ENCODE data around the gene EYA3.
"Not testable (repeated sequence)": the region's sequence is repeated elsewhere in the genome, so short reads cannot be mapped to it uniquely, and the experiment has no call there.

The EYA3 gene

DNA sequence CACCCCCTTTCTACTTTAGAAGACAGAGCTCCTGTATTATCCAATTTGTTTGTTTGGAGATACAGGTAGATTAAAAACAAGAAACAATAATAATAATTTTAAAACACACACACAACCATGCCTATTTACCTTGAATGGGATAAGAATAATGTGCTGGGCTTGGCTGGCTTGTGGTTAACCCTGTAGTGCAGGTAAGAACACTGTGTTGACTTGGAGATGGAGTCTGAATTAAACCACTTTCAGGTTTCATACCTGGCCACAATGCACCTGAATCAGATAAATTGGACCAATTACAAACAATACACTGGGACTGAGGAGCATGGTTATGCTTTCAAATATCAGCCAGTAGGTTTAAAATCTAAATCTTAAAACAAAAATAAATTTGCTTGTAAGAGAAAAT is 60.8 kb downstream of the EYA3 start:
- DNase-seq (ENCODE audit: insufficient read length, low spot score) (no peak), FAIRE-seq (peak; percentile 55)
- TF ChIP-seq, protein P1, sequence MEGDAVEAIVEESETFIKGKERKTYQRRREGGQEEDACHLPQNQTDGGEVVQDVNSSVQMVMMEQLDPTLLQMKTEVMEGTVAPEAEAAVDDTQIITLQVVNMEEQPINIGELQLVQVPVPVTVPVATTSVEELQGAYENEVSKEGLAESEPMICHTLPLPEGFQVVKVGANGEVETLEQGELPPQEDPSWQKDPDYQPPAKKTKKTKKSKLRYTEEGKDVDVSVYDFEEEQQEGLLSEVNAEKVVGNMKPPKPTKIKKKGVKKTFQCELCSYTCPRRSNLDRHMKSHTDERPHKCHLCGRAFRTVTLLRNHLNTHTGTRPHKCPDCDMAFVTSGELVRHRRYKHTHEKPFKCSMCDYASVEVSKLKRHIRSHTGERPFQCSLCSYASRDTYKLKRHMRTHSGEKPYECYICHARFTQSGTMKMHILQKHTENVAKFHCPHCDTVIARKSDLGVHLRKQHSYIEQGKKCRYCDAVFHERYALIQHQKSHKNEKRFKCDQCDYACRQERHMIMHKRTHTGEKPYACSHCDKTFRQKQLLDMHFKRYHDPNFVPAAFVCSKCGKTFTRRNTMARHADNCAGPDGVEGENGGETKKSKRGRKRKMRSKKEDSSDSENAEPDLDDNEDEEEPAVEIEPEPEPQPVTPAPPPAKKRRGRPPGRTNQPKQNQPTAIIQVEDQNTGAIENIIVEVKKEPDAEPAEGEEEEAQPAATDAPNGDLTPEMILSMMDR (IDR thresholded peaks at IDR 0.05; ENCODE audit: insufficient read depth, missing control alignments): no peak

DNA sequence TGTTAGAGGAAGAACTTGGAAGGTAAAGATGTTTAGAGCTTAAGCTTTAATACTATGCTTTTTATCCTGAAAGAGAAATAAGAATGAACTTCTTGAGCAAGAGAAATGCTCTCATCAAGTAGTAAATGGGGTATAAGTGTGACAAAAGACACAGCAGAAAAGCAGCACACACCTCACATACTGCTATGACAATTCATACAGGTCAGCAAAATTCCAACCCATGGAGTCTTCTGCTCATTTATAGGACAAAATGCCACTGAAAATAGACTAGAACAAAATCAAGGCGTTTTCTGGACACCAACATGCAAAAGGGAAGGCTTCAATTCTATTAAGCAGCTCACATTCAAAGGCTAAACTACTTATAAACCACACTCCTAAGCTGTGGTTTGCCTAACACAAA is 61.2 kb downstream of the EYA3 start:
- TF ChIP-seq, protein P1 (IDR thresholded peaks at IDR 0.05; ENCODE audit: insufficient read depth, missing control alignments): no peak
- DNase-seq (ENCODE audit: insufficient read length, low spot score): no peak
- peak; percentile 77 for FAIRE-seq

DNA sequence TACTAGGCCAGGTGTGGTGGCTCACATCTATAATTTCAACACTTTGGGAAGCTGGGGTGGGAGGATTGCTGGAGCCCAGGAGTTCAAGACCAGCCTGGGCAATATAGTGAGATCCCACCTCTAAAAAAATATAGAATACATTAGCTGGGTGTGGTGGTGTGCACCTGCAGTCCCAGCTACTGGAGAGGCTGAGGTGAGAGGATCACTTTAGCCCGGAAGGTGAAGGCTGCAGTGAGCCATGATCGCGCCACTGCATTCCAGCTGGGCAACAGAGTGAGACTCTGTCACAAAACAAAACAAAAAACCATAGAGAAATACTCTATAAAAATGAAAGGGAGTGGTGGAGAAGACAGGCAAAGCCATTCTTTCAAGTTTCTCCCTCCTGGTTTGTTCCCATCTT is 62.1 kb downstream of the EYA3 start:
- TF ChIP-seq, protein P1 (IDR thresholded peaks at IDR 0.05; ENCODE audit: insufficient read depth, missing control alignments): no peak
- no peak for DNase-seq (ENCODE audit: insufficient read length, low spot score)
- FAIRE-seq: no peak

DNA sequence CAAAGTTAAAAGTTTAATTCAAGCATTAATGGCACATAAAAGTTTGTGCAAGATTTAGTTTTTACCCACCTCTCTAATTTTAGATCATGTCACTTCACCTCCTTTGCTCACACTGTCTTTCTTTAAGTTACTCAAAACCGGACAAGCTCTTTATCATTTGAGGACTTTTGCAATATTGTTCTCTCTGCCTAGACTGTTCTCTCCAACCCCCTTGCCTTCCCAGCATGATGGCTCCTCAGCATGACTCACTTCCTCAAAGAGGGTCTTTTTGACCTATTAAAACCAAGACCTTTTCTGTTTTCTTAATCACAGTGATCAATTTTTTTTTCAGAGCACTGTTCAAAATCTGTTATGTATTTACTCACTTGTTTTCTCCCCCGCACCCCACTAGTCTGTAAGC is 67.3 kb downstream of the EYA3 start:
- FAIRE-seq: no peak
- TF ChIP-seq, protein P1 (IDR thresholded peaks at IDR 0.05; ENCODE audit: insufficient read depth, missing control alignments): no peak

DNA sequence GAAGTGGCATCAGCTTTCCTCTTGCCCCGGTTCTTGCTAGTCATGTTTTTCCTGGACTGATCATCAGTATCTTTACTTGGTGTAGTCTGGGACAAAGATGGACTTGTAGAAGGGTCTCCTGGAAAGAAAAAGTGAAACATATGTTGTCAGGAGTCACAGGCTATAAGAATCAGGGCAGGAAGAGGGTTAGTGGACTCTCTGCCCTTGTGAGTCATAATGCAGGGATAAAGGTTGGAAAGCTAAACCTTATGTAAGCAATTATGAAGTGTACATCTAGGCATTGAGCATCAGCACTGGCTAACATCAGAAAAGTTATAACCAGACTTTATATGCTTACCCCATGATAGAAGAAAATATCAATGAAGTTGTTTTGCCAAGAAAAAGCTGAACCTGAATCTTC is 77.4 kb downstream of the EYA3 start:
- DNase-seq (ENCODE audit: insufficient read length, low spot score) (no peak), FAIRE-seq (no peak)
- TF ChIP-seq, protein P1 (IDR thresholded peaks at IDR 0.05; ENCODE audit: insufficient read depth, missing control alignments): no peak

More for the DNA sequence above, 67.3 kb downstream of the EYA3 start:
- DNase-seq (ENCODE audit: insufficient read length, low spot score): no peak

DNA sequence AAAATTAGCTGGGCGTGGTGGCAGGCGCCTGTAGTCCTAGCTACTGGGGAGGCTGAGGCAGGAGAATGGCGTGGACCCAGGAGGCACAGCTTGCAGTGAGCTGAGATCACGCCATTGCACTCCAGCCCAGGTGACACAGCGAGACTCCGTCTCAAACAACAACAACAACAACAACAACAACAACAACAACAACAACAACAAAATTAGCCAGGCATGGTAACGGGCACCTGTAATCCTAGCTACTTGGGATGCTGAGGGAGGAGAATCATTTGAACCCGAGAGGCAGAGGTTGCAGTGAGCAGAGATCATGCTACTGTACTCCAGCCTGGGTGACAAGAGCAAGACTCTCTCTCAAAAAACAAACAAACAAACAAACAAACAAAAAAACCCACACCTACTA is 85.3 kb downstream of the EYA3 start:
- not testable (repeated sequence) for DNase-seq (ENCODE audit: insufficient read length, low spot score); FAIRE-seq

DNA sequence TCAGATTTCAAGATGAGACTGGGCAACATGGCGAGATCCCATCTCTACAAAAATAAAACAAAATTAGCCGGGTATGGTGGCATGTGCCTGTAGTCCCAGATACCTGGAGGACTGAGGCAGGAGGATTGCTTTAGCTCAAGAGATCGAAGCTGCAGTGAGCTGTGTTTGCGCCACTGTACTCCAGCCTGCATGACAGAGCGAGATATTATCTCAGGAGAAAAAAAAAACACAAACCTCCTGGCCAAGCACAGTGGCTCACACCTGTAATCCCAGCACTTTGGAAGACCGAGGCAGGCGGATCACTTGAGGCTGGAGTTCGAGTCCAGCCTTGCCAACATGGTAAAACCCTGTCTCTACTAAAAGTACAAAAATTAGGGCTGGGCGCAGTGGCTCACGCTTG is 85.8 kb downstream of the EYA3 start:
- FAIRE-seq (no peak), DNase-seq (ENCODE audit: insufficient read length, low spot score) (no peak)
- TF ChIP-seq, protein P1 (IDR thresholded peaks at IDR 0.05; ENCODE audit: insufficient read depth, missing control alignments): no peak

DNA sequence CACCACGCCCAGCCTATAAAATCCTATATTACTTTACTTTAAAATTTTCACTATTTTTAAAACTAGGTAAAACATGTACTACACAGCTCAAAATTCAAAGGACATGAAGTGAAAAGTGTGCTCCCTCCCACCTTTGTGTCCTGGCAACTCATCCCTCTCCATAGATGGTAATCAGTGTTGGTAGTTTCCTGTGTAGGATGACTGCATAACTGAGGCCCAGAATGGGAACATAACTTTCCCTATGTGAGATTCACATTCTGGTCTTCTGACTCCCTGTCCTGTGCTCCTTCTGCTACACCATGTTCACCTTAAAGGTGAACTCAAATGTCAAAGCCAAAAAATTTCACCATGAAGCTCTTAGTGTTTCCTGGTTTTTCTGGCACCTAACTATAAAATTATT is 89.4 kb downstream of the EYA3 start:
- DNase-seq (ENCODE audit: insufficient read length, low spot score) (no peak), FAIRE-seq (no peak)
- TF ChIP-seq, protein P1 (IDR thresholded peaks at IDR 0.05; ENCODE audit: insufficient read depth, missing control alignments): no peak

DNA sequence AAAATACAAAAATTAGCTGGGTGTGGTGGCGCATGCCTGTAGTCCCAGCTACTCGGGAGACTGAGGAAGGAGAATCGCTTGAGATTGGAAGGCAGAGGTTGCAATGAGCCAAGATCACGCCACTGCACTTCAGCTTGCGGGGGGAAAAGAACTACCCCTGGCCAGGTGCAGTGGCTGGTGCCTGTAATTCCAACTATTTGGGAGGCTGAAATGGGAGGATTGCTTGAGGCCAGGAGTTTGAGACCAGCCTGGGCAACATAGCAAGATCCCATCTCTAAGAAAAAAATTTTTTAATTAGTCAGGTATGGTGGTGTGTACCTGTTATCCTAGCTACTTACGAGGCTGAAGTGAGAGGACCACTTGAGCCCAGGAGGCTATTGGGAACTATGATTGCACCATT is 93.9 kb downstream of the EYA3 start:
- FAIRE-seq; DNase-seq (ENCODE audit: insufficient read length, low spot score): not testable (repeated sequence)

Measured in D721Med (cell line).